ENCODE measurements around the gene KCNJ2.

The KCNJ2 gene

DNA sequence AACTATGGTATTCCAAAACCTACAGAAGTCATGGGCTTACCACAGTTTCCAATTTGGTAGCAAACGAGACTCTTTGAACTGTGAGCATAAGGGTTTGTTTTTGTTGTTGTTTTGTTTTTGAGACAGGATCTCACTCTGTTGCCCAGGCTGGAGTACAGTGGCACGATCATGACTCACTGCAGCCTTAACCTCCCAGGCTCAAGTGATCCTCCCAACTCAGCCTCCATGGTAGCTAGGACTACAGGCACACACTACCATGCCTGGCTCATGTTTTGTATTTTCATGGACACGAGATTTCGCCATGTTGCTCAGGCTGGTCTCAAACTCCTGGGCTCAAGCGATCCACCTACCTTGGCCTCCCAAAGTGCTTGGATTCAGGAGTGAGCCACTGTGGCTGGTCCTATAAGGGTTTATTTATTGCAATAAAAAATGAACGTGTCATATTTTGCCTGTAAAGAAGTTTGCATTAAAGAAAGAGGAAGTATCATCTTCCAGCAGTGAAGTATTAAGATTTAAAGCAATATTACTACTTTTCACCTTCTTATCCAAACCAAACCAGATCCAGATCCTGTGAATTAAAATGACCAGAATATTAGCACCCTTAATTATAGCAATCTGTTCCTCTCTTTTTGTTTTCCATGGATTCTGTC, 37.2 kb downstream of the KCNJ2 start:
- DNase-seq: no peak

- no peak for DNase-seq
These were observed 37.9 kb downstream of the KCNJ2 start for GRCh38 chr17:70207184-70207583.

DNA sequence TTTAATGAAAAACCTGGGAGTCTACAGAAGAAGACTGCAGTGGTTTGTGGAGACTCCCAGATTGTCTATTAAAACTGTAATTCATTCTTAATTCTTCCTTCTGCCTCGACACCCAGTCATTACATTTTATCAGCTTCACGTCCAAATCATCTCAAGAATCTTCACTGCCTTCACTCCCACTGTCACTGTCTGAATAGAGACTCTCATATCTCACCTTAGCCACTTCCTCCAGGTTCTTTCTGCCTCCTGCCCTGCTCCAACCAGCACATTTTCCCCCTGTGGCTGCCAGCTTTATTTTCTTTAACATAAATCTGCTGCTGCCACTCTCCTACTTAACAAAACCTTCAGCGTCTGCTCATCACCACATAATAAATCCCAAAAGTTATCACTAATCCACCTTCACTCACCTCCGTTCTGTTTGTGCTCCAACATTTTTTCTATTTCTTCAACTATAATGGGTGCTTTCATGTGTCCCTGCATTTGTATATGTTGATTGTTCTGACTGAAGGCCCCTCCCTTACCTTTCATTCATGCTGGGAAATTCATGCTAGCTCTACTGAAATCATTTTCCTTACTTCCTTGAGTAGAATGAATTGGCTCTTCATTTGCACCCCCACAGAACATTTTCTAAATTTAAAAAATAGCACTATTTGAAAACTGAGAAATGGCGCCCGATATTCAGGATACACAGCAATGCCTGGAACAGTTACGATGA, 38.9 kb downstream of the KCNJ2 start:
- DNase-seq: no peak

GRCh38 chr17:70208825-70209555, 39.7 kb downstream of the KCNJ2 start:
- no peak for DNase-seq

DNA sequence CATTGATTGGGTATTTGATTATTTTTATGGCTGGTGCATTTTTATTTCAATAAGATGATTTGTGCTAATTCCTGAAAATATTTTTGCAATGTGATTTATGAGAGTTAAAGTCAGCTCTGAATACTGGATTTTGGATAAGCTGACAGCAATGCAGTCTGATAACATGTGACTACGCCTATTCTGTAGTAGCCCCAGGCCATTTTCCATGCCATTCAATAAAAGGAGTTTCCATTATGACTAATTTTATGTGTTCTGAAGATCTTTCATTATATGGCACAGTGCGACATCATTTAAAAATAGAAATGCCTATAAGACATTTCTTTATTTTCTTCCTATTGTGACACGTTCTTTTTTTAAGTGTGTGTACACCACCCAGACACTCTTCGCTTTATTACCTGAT, 46.3 kb downstream of the KCNJ2 start:
- DNase-seq: no peak

GRCh38 chr17:70217571-70217970, 48.2 kb downstream of the KCNJ2 start:
- DNase-seq: no peak

DNA sequence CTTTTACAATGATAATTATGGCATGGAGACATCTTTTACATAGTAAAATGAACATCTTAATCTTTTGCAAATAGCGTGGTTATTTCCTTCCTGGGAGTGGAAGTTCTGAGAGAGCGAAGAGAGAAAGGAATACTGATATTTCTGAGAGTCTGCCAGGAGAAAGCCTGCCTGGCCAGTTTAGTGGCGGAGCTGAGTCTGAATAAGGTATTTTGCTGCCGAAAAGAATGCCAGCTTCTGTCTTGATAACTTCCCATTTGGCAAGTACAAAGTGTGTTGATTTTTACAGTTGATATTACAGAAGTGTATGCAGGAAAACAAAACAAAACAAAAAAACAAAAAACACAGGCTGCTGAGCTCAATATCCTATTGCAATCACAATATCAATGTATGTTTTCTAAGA, 55.9 kb downstream of the KCNJ2 start:
- DNase-seq: no peak
